Left cardiac atrium (tissue), 4 donors: ENCODE data around the gene C12orf42. TPM values are rescaled to one million over a fixed set of nuclear protein-coding genes. Genes with fewer than 3 reads are reported as not detected.

Experiments
- ATAC-seq, 2 donors: fragments of 200-7000 bp; cut with Tn5 transposase; one replicate each; pipeline ENCODE4 v1.9.1; 2020; ENCODE audit warnings: mild to moderate bottlenecking in 2 of 2, moderate library complexity in 2 of 2
- DNase-seq: peaks from one replicate; pipeline ENCODE4 v3.0.0-alpha.2; 2020
- intact Hi-C, 2 donors: fragments of 100-400 bp; cut with DNase I; formaldehyde crosslinking; loops; one replicate each; pipeline versions ENCODE4 v1.14.1 to v1.15.1; 2022 to 2023
- long read RNA-seq: library from polyadenylated mRNA; unstranded; transcript quantifications from one replicate; pipeline ENCODE4 v2.0.0, GENCODE V29; 2021
- total RNA-seq, 2 donors: library from RNA; stranded (reverse); fragmentation: NEBNext Ultra II Directional; extraction: Animal tissue kit (Norgen Biotek cat#: 25700); gene quantifications; one replicate each; pipeline ENCODE4 v1.2.1, GENCODE V29; 2021
- donor health status: DM: no; HTN: yes; CAD: no.
- donor health status: DM: no; HTN: yes; CAD: no; lungs with severe emphysema.
- donor health status: DM: yes; HTN: yes; CAD: no.
- donor health status: Dilated cardiomyopathy.

C12orf42 gene
- total RNA-seq: not detected
- long read RNA-seq: 0 reads

DNA sequence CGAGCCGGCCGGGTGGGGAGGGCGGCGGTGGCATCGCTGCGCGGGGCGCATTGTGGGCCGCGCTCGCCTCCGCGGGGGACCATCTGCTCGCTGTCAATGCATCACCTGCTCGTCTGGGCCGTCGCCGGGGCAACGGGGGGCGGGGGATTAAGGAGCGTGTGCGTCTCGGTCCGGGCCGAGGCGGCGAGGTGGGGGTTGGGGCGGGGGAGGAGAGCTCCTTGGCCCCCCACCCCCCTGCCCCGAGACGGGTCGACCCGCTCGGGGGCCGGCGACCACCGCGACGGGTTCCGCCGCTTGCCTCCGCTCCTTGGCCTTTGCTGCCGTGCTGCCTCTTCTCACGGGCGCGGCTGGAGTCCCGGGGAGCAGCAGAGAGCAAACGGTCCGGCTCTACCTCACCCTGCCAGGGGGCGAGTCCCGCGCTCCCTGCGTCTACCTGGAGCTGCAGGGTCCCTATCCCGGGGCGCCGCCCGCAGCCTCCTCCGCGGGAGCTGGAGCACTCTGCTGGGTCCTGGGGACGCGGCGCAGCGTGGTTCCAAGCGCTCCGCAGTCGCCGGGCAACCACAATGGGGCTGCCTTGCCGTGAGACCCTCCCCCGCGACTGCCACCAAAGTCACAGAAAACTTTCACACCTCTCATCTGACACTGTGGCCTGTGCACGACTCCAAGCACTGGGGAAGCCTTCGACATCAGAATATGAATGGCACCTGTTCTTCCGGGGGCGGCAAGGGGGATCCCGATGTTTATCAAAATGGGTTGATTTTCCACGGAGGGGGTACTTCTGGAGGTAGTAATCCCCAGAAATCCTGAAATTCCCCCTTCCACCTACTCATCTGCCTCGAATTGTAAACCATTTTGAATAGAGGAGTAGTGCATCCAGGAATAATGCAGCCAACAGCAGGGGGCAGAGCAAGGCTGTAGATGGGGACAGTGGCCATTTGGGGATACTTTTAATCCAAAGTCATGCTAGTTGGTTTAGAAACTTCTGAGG is at the start of gene C12orf42:
C12orf42 (minus strand) TSS at position 500 of the 988 bp plus-strand sequence. CDS start 17,542 bp downstream, outside the sequence.
- DNase-seq: peak; percentile 24
- intact Hi-C loops: no loop called here
- peak; percentile 70 to 73 for ATAC-seq

DNA sequence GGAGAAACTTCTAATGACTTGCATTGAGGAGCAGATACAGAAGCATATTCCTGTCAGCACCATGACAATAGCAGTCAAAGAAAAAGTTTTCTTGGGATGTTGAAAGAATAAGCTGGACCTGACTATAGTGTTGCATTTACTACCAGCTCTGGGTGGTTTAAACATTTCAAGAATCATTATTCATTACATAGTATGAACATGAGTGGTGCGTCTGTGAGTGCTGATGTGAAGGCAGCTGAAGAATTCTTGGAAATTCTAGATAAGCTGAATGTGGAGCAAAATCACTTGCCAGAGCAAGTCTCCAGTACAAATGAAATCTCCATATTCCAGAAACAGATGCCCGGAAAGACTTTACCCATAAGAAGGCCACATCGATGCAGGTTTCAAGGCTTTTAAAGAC is 46.3 kb upstream of the C12orf42 start:
- intact Hi-C loops: no loop called here
- DNase-seq: no peak
- ATAC-seq: peak in 1 of 2 donors; percentile 81

DNA sequence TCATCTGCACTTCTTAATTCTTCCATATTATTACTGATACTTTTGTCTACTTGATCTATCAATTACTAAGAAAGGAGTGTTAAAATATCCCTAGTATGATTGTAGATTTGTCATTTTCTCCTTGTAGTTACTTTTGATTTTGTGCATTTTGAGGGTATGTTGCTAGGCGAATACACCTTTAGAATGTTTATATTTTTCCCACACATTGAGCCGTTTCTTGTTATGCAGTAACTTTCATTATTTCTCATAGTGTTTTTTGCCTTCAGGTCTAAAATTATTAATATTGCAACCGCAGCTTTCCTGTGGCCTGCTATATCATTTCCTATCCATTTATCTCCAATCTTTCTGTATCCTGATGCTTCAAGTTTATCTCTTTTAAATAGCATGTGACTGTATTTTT is 44.6 kb upstream of the C12orf42 start:
- ATAC-seq (no peak), DNase-seq (no peak)
- intact Hi-C loops: no loop called here

GRCh38 chr12:103538397-103538796 is 42.6 kb upstream of the C12orf42 start:
- ATAC-seq (no peak), DNase-seq (no peak)
- intact Hi-C loops: no loop called here

DNA sequence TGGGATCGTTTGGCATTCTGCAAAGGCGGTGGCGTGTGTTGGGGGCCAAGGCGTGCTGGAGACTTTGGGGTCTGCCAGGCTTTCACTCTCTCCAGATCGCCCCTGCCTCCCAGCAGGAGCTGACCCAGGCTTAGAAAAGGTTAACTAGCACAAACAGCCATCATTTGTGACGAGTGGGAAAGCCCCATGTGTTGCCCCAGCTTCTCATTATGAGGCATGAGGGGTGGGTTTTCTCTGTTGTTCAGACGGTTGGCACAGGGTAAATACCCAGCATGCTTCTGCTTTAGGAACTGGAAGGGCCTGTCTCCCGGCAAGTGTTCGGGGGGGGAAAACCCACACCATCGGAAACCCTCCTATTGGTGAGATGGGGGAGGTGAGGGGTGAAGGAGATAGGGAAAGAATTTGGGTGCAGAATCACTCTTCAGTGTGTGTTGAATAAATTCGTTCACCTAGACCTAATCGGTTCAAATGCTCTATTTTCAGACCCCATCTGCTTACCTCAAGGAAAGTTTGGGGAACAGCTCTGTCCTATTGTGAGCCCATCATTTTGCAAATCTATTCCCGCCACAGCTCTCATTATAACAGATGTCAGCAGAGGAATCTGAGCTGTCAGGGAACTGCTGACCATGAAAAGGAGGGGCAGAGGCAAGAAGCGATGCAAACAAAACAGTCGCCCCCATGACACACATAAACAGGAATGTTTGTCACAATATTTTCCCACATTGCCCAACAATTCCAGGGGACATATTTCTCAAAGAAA is 34.7 kb upstream of the C12orf42 start:
- ATAC-seq: no peak
- no peak for DNase-seq
- intact Hi-C loops: no loop called here

GRCh38 chr12:103529306-103529705 is 33.5 kb upstream of the C12orf42 start:
- DNase-seq (no peak), ATAC-seq (no peak)
- intact Hi-C loops: no loop called here

GRCh38 chr12:103524238-103524875 is 28.6 kb upstream of the C12orf42 start:
- DNase-seq (no peak), ATAC-seq (no peak)
- intact Hi-C loops: no loop called here

DNA sequence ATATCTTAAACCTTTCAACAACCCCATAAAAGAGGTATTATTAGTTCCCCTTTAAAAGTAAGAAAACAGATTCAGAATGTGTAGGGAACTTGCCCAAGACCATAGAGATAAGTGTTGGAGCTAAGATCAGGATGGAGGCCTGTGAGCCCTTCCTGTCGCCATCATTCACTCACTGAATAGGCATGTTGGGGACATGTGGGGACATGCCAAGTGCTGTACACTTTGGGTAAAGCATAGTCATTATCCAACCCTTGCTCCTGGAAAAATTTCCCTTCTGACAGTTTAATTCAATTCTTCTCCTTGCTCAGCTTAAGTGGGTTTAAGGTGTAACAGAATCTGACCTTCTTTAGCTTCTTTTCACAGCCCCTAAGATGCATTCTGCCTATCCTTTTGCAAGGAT is 28.0 kb upstream of the C12orf42 start:
- intact Hi-C loops: no loop called here
- ATAC-seq: no peak
- no peak for DNase-seq

DNA sequence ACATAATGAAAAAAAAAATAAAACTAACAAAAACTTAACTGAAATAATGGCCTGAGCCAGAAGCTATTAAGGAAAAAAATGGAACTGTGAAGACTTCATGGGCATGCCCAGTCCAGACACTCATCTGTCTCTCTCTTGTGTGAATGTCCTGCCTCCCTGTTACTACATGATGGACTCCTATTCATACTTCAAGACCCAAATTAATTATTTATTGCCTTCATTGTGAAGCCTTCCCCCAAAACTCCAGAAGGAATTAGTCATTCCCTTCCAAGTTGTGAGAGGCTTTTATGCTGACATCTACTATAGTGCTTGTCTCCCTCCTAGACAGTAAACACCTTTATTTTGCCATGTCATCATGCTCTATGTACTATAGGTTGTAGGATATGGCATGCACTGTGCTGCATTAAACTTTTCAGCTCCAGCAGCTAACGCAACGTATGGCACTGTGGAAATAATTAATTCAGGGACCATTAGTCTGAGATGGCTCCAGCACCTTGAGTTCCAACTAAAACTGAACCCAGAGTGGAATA is 25.0 kb upstream of the C12orf42 start:
- ATAC-seq: no peak
- intact Hi-C loops: no loop called here

GRCh38 chr12:103519632-103520031 is 23.9 kb upstream of the C12orf42 start:
- no peak for ATAC-seq
- intact Hi-C loops: no loop called here
- no peak for DNase-seq

More for the DNA sequence above, 25.0 kb upstream of the C12orf42 start:
- DNase-seq: no peak

DNA sequence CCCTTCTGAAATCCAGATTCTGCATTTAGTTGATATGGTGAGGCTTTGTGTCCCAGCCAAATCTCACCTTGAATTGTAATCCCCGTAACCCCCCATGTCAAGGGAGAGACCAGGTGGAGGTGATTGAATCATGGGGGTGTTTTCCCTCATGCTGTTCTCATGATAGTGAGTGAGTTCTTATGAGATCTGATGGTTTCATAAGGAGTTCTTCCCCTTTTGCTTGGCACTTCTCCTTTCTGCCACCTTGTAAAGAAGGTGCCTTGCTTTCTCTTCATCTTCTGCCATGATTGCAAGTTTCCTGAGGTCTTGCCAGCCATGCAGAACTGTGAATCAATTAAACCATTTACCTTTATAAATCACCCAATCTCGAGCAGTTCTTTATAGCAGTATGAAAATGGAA is 23.1 kb upstream of the C12orf42 start:
- intact Hi-C loops: no loop called here
- DNase-seq: no peak
- ATAC-seq: no peak

DNA sequence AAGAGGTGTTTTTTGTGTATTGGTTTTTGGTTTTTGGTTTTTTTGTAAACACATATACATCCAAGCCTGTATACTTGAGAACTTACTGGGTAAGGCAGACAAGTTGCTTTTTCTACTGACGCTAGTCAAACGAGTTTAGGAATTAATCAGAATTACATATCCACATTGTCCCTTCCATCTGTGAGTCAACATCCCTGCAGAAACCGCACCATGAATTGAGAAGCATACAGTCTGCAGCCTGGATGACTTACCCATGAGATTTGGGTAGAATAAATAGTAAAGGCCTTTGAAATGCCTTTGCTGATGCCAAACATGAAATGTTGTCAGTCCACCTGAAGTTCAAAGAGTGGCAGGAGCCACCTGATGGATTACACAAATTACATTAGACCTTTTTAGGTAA is 21.4 kb upstream of the C12orf42 start:
- DNase-seq (no peak), ATAC-seq (no peak)
- intact Hi-C loops: no loop called here

DNA sequence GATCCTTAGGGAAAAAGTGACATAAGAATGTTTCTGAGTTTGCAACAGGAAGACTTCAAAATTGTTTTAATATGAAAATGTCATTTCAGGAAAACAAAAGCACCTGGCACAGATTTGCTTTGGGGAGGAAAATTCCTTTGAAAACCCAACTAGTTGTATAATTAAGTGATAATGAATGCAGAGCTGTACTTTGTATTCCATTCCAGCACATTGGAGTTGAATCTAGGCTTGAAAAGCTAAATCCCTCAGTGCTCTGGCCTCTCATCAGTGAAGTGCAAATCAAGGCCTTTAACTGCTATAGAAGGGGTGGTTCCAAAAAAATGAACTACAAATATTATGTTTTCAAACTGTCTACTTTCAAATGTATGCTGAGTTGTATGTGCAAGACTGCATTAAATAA is 19.6 kb upstream of the C12orf42 start:
- ATAC-seq (no peak), DNase-seq (no peak)
- intact Hi-C loops: no loop called here

- ATAC-seq (no peak), DNase-seq (no peak)
- intact Hi-C loops: no loop called here
Observed at GRCh38 chr12:103513875-103514274, 18.1 kb upstream of the C12orf42 start.

GRCh38 chr12:103505371-103506236 is 9.8 kb upstream of the C12orf42 start:
- DNase-seq (no peak), ATAC-seq (no peak)
- intact Hi-C loops: no loop called here

- no peak for ATAC-seq
- no peak for DNase-seq
- intact Hi-C loops: no loop called here
Observed at GRCh38 chr12:103504606-103505005, 8.8 kb upstream of the C12orf42 start.

DNA sequence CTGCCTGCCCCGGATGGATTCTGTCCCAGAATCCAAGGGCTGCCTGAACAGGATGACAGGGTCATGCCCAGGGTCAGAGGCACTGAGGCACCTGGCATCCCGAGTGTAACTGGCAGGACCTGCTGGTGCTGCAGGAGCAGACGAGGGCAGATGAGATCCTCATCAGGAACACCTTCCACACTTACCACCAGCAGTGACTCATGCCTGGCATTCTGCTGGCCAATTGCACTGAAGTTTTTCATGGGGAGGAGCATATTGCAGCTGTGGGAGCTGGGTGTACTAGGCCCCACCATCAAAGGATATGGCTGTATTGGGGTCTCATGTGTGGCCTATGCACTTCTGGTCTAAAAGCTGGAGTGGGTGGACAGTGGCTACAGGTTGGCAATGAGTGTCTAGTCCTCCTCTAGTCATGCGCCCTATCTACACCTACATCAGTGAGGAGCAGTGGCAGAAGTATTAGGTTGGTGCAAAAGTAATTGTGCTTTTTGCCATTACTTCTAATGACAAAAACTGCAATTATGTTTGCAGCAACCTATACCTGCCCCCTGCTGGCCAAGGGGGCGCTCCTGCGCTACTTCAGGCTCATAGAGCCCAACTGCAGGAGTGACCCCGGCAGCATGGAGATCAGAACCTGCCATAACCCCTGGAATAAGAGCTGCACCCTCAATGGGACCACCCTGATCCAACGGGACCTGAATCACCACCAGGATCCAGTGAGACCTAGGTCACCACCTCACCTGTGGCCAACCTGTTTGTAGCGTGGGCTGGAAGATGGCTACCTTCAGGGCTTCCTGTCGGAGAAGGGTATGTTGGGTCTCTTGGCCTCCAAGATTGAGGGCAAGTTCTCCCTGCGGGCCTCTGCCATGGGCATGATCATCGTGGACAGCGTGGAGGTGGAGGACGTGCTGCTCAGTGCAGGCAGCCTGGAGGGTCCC is 8.0 kb upstream of the C12orf42 start:
- intact Hi-C loops: no loop called here
- no peak for DNase-seq
- no peak for ATAC-seq

DNA sequence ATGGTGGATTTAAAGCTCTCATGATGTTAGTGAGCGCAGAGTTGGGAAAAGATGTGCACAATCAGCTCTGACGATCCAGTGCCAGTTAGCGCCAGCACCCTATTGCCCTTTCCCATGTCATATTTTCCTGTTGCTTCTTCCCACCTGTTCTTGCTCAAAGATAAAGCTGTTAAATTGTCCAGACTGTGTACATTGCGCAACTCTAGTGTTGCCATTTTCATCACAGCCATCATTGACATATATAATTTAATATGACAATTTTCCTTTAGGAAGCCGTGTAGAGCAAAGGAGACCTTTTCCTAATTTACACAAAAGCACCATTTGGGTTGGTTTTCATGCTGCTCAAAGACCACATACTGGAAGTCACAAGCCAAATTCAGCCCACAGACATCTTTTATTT is 5.7 kb upstream of the C12orf42 start:
- intact Hi-C loops: no loop called here
- ATAC-seq: no peak
- DNase-seq: no peak
